GM21390 (cell line): Measurements from ENCODE around the gene CCDC27.

Experiments
- ATAC-seq: cut with Tn5 transposase; IDR thresholded peaks from one replicate; pipeline ENCODE4 v1.9.1; 2021; ENCODE audit not compliant: unreplicated experiment

The CCDC27 gene

GRCh38 chr1:3752400-3752945, at the start of gene CCDC27:
CCDC27 (plus strand) TSS chr1:3752450; CDS start chr1:3752482, 32 bp downstream.
- no peak for ATAC-seq

GRCh38 chr1:3702528-3702927, 49.7 kb upstream of the CCDC27 start:
- no peak for ATAC-seq

- no peak for ATAC-seq
Measured at GRCh38 chr1:3702990-3703728, 49.1 kb upstream of the CCDC27 start.

GRCh38 chr1:3703786-3704371, 48.4 kb upstream of the CCDC27 start:
- no peak for ATAC-seq

GRCh38 chr1:3705341-3705950, 46.8 kb upstream of the CCDC27 start:
- ATAC-seq = no peak

GRCh38 chr1:3706651-3707297, 45.5 kb upstream of the CCDC27 start:
- no peak for ATAC-seq

GRCh38 chr1:3707298-3707938, 44.8 kb upstream of the CCDC27 start:
- no peak for ATAC-seq

- ATAC-seq = no peak
Measured at GRCh38 chr1:3707939-3708328, 44.3 kb upstream of the CCDC27 start.

GRCh38 chr1:3708791-3709190, 43.5 kb upstream of the CCDC27 start:
- no peak for ATAC-seq

- ATAC-seq = no peak
Measured at GRCh38 chr1:3710251-3710650, 42.0 kb upstream of the CCDC27 start.

GRCh38 chr1:3711381-3711779, 40.9 kb upstream of the CCDC27 start:
- no peak for ATAC-seq

GRCh38 chr1:3711780-3712451, 40.3 kb upstream of the CCDC27 start:
- ATAC-seq = no peak

- ATAC-seq = no peak
Measured at GRCh38 chr1:3712573-3713535, 39.4 kb upstream of the CCDC27 start.

GRCh38 chr1:3713840-3714239, 38.4 kb upstream of the CCDC27 start:
- ATAC-seq = no peak

GRCh38 chr1:3714284-3714741, 37.9 kb upstream of the CCDC27 start:
- ATAC-seq = no peak

GRCh38 chr1:3714814-3715213, 37.4 kb upstream of the CCDC27 start:
- no peak for ATAC-seq

GRCh38 chr1:3716351-3716750, 35.9 kb upstream of the CCDC27 start:
- ATAC-seq = no peak

- ATAC-seq = no peak
Measured at GRCh38 chr1:3717041-3717714, 35.1 kb upstream of the CCDC27 start.
